HepG2 (cell line): ENCODE data around the gene ASTN2. TPM values are rescaled to one million over a fixed set of nuclear protein-coding genes. Genes with fewer than 3 reads are reported as not detected.
A peak's percentile ranks its signal among the peaks of the same experiment; 100 is the strongest.

Experiments used
- ARNTL ChIP-seq: sonication (generic); formaldehyde crosslinking; IDR thresholded peaks from 2 replicates; pipeline ENCODE4 v1.4.0; 2020; ENCODE audit warnings: mild to moderate bottlenecking, missing genetic modification reagents
- CEBPG ChIP-seq: IDR thresholded peaks from 2 replicates; pipeline ENCODE4 v1.6.1; 2016
- DMAP1 ChIP-seq: IDR thresholded peaks from 2 replicates; pipeline ENCODE4 v1.6.1; 2016
- HNF4A ChIP-seq: sonication (generic); formaldehyde crosslinking; IDR thresholded peaks from 2 replicates; pipeline ENCODE4 v1.4.0; 2020; ENCODE audit warnings: missing genetic modification reagents
- HOMEZ ChIP-seq: IDR thresholded peaks from 2 replicates; pipeline ENCODE4 v1.6.1; 2016; ENCODE audit warnings: low read depth
- HOXA7 ChIP-seq: sonication (generic); formaldehyde crosslinking; IDR thresholded peaks from 2 replicates; pipeline ENCODE4 v1.8.1; 2022; ENCODE audit warnings: mild to moderate bottlenecking, missing genetic modification reagents, moderate library complexity
- IKZF1 ChIP-seq: fragments of 450-650 bp; IDR thresholded peaks from 2 replicates; pipeline ENCODE4 v1.7.1; 2016
- KAT7 ChIP-seq: IDR thresholded peaks from 2 replicates; pipeline ENCODE4 v1.6.1; 2018; ENCODE audit warnings: borderline replicate concordance, missing compliant biosample characterization
- KLF6 ChIP-seq: IDR thresholded peaks from 2 replicates; pipeline ENCODE4 v1.8.0; 2016; ENCODE audit warnings: missing biosample characterization, missing genetic modification reagents
- NCOR1 ChIP-seq: fragments of 200-600 bp; sonication (generic); IDR thresholded peaks from 2 replicates; pipeline ENCODE4 v1.7.0; 2017; ENCODE audit warnings: antibody characterized with exemption, low read length, borderline replicate concordance
- NPAS2 ChIP-seq: sonication (generic); formaldehyde crosslinking; IDR thresholded peaks from 2 replicates; pipeline ENCODE4 v1.8.0; 2022; ENCODE audit warnings: mild to moderate bottlenecking, missing genetic modification reagents, borderline replicate concordance
- PAF1 ChIP-seq: IDR thresholded peaks from 2 replicates; pipeline ENCODE4 v1.6.1; 2016; ENCODE audit warnings: missing genetic modification reagents, missing compliant biosample characterization
- PPARG ChIP-seq: conservative IDR thresholded peaks from 2 replicates; pipeline ENCODE4 v1.6.1; 2016; ENCODE audit warnings: missing biosample characterization, missing genetic modification reagents
- SOX5 ChIP-seq: IDR thresholded peaks from 2 replicates; pipeline ENCODE4 v1.6.1; 2016; ENCODE audit warnings: borderline replicate concordance
- SP1 ChIP-seq, 2 experiments: fragments of 450-650 bp in 1 of 2; sonication (generic) in 1 of 2; formaldehyde crosslinking in 1 of 2; IDR thresholded peaks; 2 replicates each; pipeline versions ENCODE4 v1.4.0 to v1.6.1; 2016 to 2020; ENCODE audit warnings: missing genetic modification reagents in 1 of 2
- TAF15 ChIP-seq: fragments of 200-400 bp; formaldehyde crosslinking; IDR thresholded peaks from one replicate; pipeline ENCODE4 v1.6.1; 2018; ENCODE audit warnings: mild to moderate bottlenecking, low read depth, low read length; ENCODE audit not compliant: poor library complexity, severe bottlenecking
- ZNF337 ChIP-seq: sonication (generic); formaldehyde crosslinking; IDR thresholded peaks from 2 replicates; pipeline ENCODE4 v1.5.1; 2020; ENCODE audit warnings: missing genetic modification reagents, low read depth, mild to moderate bottlenecking, borderline replicate concordance
- polyA plus RNA-seq, 8 experiments: library from polyadenylated mRNA; depleted of rRNA in 3 of 8; stranded (reverse) in 7 of 8; unstranded in 1 of 8; fragments of >200 nt; fragmentation: Illumina TruSeq in 4 of 8; extraction: Trizol in 4 of 8; gene quantifications; 2 replicates each; pipeline versions ENCODE4 v1.2.1 to v1.2.3, GENCODE V29; 2011 to 2016; ENCODE audit warnings: low read depth in 4 of 8, missing spikeins in 1 of 8, mixed read lengths in 1 of 8; ENCODE audit not compliant: insufficient read depth in 1 of 8
- total RNA-seq, 5 experiments: library from RNA; depleted of rRNA; stranded (reverse); fragments of >200 nt; fragmentation: Illumina TruSeq; extraction: Trizol; gene quantifications; 2 replicates each; pipeline ENCODE4 v1.2.3, GENCODE V29; 2016; ENCODE audit warnings: low read depth in 1 of 5
- TF ChIP-seq, protein P1 (sequence below): sonication (generic); formaldehyde crosslinking; conservative IDR thresholded peaks from 2 replicates; pipeline ENCODE4 v1.8.0; 2022; ENCODE audit warnings: low read depth, missing genetic modification reagents
- TF ChIP-seq, protein P2 (sequence below): IDR thresholded peaks from 2 replicates; pipeline ENCODE4 v1.6.1; 2016
- TF ChIP-seq, protein P3 (sequence below): sonication (generic); formaldehyde crosslinking; IDR thresholded peaks from 2 replicates; pipeline ENCODE4 v1.4.0; 2020; ENCODE audit warnings: mild to moderate bottlenecking, missing genetic modification reagents
- TF ChIP-seq, protein P4 (sequence below): sonication (generic); formaldehyde crosslinking; IDR thresholded peaks from 2 replicates; pipeline ENCODE4 v1.4.0; 2020; ENCODE audit warnings: missing genetic modification reagents
- TF ChIP-seq, protein P5 (sequence below): sonication (generic); formaldehyde crosslinking; IDR thresholded peaks from 2 replicates; pipeline ENCODE4 v1.4.0; 2020; ENCODE audit warnings: missing genetic modification reagents

Gene ASTN2
- total and polyA plus RNA-seq, 2 of the 13 experiments (the other 11 are each of a cell fraction or from before 2014, with no cell fraction given), result 5.2 to 13.5 TPM

DNA sequence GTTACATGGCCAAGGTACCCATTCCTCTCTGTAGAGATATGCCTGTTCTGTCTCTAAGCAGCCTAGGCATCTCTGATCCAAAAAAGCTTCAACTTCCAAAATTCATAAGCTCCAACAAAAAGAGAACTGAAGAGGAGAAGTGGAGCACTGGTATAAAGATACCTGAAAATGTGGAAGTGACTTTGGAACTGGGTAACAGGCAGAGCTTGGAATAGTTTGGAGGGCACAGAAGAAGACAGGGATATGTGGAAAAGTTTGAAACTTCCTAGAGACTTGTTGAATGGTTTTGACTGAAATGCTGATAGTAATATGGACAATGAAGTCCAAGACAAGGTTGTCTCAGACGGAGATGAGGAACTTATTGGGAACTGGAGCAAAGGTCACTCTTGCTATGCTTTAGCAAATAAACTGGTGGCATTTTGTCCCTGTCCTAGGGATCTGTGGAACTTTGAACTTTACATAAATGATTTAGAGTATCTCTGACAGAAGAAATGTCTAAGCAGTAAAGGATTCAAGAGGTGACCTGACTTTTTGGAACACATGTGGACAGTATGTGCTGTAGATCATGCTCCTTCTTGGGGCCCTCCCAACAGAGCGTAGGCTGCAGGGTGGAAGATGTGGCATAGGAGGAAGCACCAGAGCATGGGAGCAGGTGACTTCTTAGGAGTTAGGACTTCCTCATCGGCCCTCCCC lies 889.9 kb downstream of the ASTN2 start (continued):
- TF ChIP-seq SOX5 (CRISPR knock-in tag), result 0 out of 2 replicates have a peak, but pooled peaks have one; percentile 31
- TF ChIP-seq, protein P1, sequence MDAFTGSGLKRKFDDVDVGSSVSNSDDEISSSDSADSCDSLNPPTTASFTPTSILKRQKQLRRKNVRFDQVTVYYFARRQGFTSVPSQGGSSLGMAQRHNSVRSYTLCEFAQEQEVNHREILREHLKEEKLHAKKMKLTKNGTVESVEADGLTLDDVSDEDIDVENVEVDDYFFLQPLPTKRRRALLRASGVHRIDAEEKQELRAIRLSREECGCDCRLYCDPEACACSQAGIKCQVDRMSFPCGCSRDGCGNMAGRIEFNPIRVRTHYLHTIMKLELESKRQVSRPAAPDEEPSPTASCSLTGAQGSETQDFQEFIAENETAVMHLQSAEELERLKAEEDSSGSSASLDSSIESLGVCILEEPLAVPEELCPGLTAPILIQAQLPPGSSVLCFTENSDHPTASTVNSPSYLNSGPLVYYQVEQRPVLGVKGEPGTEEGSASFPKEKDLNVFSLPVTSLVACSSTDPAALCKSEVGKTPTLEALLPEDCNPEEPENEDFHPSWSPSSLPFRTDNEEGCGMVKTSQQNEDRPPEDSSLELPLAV, result no peak
- no peak for TF ChIP-seq ARNTL (CRISPR knock-in tag)
- no peak for TF ChIP-seq IKZF1
- no peak for TF ChIP-seq PAF1
- peak; percentile 16; the same call in 1 of the 2 replicates for TF ChIP-seq NCOR1
- peak; percentile 88 for TF ChIP-seq HNF4A (CRISPR knock-in tag)
- TF ChIP-seq, protein P2, sequence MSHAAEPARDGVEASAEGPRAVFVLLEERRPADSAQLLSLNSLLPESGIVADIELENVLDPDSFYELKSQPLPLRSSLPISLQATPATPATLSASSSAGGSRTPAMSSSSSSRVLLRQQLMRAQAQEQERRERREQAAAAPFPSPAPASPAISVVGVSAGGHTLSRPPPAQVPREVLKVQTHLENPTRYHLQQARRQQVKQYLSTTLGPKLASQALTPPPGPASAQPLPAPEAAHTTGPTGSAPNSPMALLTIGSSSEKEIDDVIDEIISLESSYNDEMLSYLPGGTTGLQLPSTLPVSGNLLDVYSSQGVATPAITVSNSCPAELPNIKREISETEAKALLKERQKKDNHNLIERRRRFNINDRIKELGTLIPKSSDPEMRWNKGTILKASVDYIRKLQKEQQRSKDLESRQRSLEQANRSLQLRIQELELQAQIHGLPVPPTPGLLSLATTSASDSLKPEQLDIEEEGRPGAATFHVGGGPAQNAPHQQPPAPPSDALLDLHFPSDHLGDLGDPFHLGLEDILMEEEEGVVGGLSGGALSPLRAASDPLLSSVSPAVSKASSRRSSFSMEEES, result no peak
- TF ChIP-seq KLF6 (CRISPR knock-in tag), result no peak
- no peak for TF ChIP-seq CEBPG (CRISPR knock-in tag)
- TF ChIP-seq, protein P3, sequence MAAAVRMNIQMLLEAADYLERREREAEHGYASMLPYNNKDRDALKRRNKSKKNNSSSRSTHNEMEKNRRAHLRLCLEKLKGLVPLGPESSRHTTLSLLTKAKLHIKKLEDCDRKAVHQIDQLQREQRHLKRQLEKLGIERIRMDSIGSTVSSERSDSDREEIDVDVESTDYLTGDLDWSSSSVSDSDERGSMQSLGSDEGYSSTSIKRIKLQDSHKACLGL (CRISPR knock-in tag), result no peak
- no peak for TF ChIP-seq NPAS2
- no peak for TF ChIP-seq SP1 (IDR thresholded peaks at IDR 0.05)
- TF ChIP-seq SP1 (CRISPR knock-in tag; IDR thresholded peaks at IDR 0.05), result no peak
- TF ChIP-seq DMAP1 (CRISPR knock-in tag), result no peak
- TF ChIP-seq, protein P4, sequence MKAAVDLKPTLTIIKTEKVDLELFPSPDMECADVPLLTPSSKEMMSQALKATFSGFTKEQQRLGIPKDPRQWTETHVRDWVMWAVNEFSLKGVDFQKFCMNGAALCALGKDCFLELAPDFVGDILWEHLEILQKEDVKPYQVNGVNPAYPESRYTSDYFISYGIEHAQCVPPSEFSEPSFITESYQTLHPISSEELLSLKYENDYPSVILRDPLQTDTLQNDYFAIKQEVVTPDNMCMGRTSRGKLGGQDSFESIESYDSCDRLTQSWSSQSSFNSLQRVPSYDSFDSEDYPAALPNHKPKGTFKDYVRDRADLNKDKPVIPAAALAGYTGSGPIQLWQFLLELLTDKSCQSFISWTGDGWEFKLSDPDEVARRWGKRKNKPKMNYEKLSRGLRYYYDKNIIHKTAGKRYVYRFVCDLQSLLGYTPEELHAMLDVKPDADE, result no peak
- no peak for TF ChIP-seq HOXA7 (CRISPR knock-in tag)
- peak; percentile 76 for TF ChIP-seq PPARG (CRISPR knock-in tag)
- TF ChIP-seq TAF15, result no peak
- TF ChIP-seq HOMEZ, result no peak
- TF ChIP-seq, protein P5, sequence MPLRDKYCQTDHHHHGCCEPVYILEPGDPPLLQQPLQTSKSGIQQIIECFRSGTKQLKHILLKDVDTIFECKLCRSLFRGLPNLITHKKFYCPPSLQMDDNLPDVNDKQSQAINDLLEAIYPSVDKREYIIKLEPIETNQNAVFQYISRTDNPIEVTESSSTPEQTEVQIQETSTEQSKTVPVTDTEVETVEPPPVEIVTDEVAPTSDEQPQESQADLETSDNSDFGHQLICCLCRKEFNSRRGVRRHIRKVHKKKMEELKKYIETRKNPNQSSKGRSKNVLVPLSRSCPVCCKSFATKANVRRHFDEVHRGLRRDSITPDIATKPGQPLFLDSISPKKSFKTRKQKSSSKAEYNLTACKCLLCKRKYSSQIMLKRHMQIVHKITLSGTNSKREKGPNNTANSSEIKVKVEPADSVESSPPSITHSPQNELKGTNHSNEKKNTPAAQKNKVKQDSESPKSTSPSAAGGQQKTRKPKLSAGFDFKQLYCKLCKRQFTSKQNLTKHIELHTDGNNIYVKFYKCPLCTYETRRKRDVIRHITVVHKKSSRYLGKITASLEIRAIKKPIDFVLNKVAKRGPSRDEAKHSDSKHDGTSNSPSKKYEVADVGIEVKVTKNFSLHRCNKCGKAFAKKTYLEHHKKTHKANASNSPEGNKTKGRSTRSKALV (CRISPR knock-in tag), result no peak
- TF ChIP-seq KAT7 (CRISPR knock-in tag), result no peak
- no peak for TF ChIP-seq ZNF337
